IMR-90 (cell line): Measurements from ENCODE around the gene RADIL. TPM values are rescaled to one million over a fixed set of nuclear protein-coding genes. Genes with fewer than 3 reads are reported as not detected.

Experiments used
- ATAC-seq: fragments of 200-7000 bp; cut with Tn5 transposase; 2 replicates; pipeline ENCODE4 v1.9.1; 2020; ENCODE audit warnings: low read depth, mild to moderate bottlenecking, moderate library complexity
- BruUV-seq: library from RNA; stranded (reverse); fragments of 400-500 nt; replicated peaks from 2 replicates; lab custom pipeline; 2021; lab: Mats Ljungman, UMichigan
- CTCF ChIA-PET: fragments of 300-600 bp; formaldehyde crosslinking; extraction: SDS; loops from one replicate; lab custom pipeline; 2021; ENCODE audit warnings: antibody characterized with exemption; lab: Yijun Ruan, JAX
- POLR2A ChIA-PET: fragments of 300-600 bp; sonication (Branson Sonifier 250); formaldehyde crosslinking; loops from one replicate; lab custom pipeline; 2022; ENCODE audit warnings: antibody characterized with exemption; ENCODE audit not compliant: unreplicated experiment; lab: Charles Lee
- DNase-seq: peaks from one replicate; pipeline ENCODE4 v3.0.0; 2013
- H2AFZ ChIP-seq: replicated peaks from 2 replicates; pipeline ENCODE3; 2013; ENCODE audit warnings: low read length, mild to moderate bottlenecking; ENCODE audit not compliant: poor library complexity
- H2AK5ac ChIP-seq: 2 replicates; pipeline ENCODE4 v1.6.1; 2013; ENCODE audit warnings: low read depth, low read length, inconsistent platforms
- H2AK9ac ChIP-seq: replicated peaks from 2 replicates; pipeline ENCODE3; 2013; ENCODE audit warnings: mild to moderate bottlenecking, low read depth, low read length, moderate library complexity; ENCODE audit not compliant: poor library complexity
- H2BK120ac ChIP-seq: 2 replicates; pipeline ENCODE4 v1.6.1; 2013; ENCODE audit warnings: low read depth, low read length, inconsistent platforms
- H2BK15ac ChIP-seq: 3 replicates; pipeline ENCODE4 v1.6.1; 2013; ENCODE audit warnings: low read depth, low read length, inconsistent platforms
- H2BK20ac ChIP-seq: 2 replicates; pipeline ENCODE4 v1.6.1; 2013; ENCODE audit warnings: low read depth, mild to moderate bottlenecking, inconsistent platforms, low read length, moderate library complexity
- H2BK5ac ChIP-seq: 2 replicates; pipeline ENCODE4 v1.6.1; 2013; ENCODE audit warnings: mild to moderate bottlenecking, low read depth, low read length, inconsistent platforms; ENCODE audit not compliant: poor library complexity, severe bottlenecking
- H3K14ac ChIP-seq: replicated peaks from 2 replicates; pipeline ENCODE4 v1.6.1; 2013; ENCODE audit warnings: low read depth, low read length, inconsistent platforms
- H3K18ac ChIP-seq: 2 replicates; pipeline ENCODE4 v1.6.1; 2013; ENCODE audit warnings: low read depth, low read length, control low read depth
- H3K23ac ChIP-seq: 2 replicates; pipeline ENCODE4 v1.6.1; 2013; ENCODE audit warnings: low read depth, low read length, inconsistent platforms
- H3K27ac ChIP-seq: 2 replicates; pipeline ENCODE4 v1.5.1; 2013; ENCODE audit warnings: mild to moderate bottlenecking, control low read depth, low read length; ENCODE audit not compliant: insufficient read depth
- H3K27me3 ChIP-seq: 2 replicates; pipeline ENCODE4 v1.6.1; 2013; ENCODE audit warnings: low read length; ENCODE audit not compliant: control insufficient read depth, insufficient read depth
- H3K36me3 ChIP-seq: 2 replicates; pipeline ENCODE4 v1.6.1; 2013; ENCODE audit warnings: low read length, mixed read lengths; ENCODE audit not compliant: control insufficient read depth, insufficient read depth
- H3K4ac ChIP-seq: 2 replicates; pipeline ENCODE4 v1.6.1; 2013; ENCODE audit warnings: low read depth, low read length, inconsistent platforms
- H3K4me1 ChIP-seq: 2 replicates; pipeline ENCODE4 v1.6.1; 2013; ENCODE audit warnings: low read length, mixed read lengths; ENCODE audit not compliant: control insufficient read depth, insufficient read depth
- H3K4me2 ChIP-seq: 2 replicates; pipeline ENCODE4 v1.6.1; 2013; ENCODE audit warnings: low read depth, mild to moderate bottlenecking, control low read depth, low read length, moderate library complexity
- H3K4me3 ChIP-seq: 2 replicates; pipeline ENCODE4 v1.5.1; 2013; ENCODE audit warnings: low read depth, mild to moderate bottlenecking, control low read depth, low read length, moderate library complexity; ENCODE audit not compliant: insufficient read depth
- H3K56ac ChIP-seq: 2 replicates; pipeline ENCODE4 v1.6.1; 2013; ENCODE audit warnings: low read length, inconsistent platforms; ENCODE audit not compliant: insufficient read depth; ENCODE audit errors: extremely low read depth
- H3K79me1 ChIP-seq, 2 experiments: 2 replicates each; pipeline ENCODE4 v1.6.1; 2013; ENCODE audit warnings: low read length in 2 of 2, inconsistent platforms in 1 of 2, low read depth in 1 of 2
- H3K9ac ChIP-seq: 2 replicates; pipeline ENCODE4 v1.6.1; 2013; ENCODE audit warnings: low read depth, low read length, control low read depth
- H3K9me1 ChIP-seq: 2 replicates; pipeline ENCODE4 v1.6.1; 2013; ENCODE audit warnings: low read length, inconsistent platforms; ENCODE audit not compliant: insufficient read depth
- H3K9me3 ChIP-seq: 2 replicates; pipeline ENCODE4 v1.6.1; 2013; ENCODE audit warnings: low read length; ENCODE audit not compliant: control insufficient read depth, insufficient read depth
- H4K20me1 ChIP-seq: 2 replicates; pipeline ENCODE4 v1.6.1; 2013; ENCODE audit warnings: low read length, inconsistent platforms; ENCODE audit not compliant: insufficient read depth
- H4K5ac ChIP-seq: 2 replicates; pipeline ENCODE4 v1.6.1; 2013; ENCODE audit warnings: mild to moderate bottlenecking, low read depth, low read length, control low read depth
- H4K8ac ChIP-seq, 2 experiments: 2 replicates each; pipeline ENCODE4 v1.6.1; 2013; ENCODE audit warnings: low read depth in 2 of 2, low read length in 2 of 2, control low read depth in 1 of 2, inconsistent platforms in 1 of 2
- H4K91ac ChIP-seq: 2 replicates; pipeline ENCODE4 v1.6.1; 2013; ENCODE audit warnings: low read depth, low read length, inconsistent platforms; ENCODE audit not compliant: insufficient read depth
- BHLHE40 ChIP-seq: fragments of 150-350 bp; IDR thresholded peaks from 2 replicates; pipeline ENCODE4 v1.6.1; 2016; ENCODE audit warnings: mild to moderate bottlenecking, low read depth, low read length
- CHD1 ChIP-seq: IDR thresholded peaks from 2 replicates; pipeline ENCODE4 v1.6.1; 2012; ENCODE audit warnings: low read depth, low read length, improper control_type of control experiment
- RAD21 ChIP-seq: IDR thresholded peaks from 2 replicates; pipeline ENCODE4 v1.6.1; 2012; ENCODE audit warnings: low read length, improper control_type of control experiment
- RFX5 ChIP-seq: IDR thresholded peaks from 2 replicates; pipeline ENCODE4 v1.8.0; 2012; ENCODE audit warnings: low read depth, mild to moderate bottlenecking, low read length, moderate library complexity
- SMC3 ChIP-seq: fragments of 150-350 bp; IDR thresholded peaks from 2 replicates; pipeline ENCODE4 v1.6.1; 2016; ENCODE audit warnings: low read depth, mild to moderate bottlenecking, antibody characterized with exemption, low read length, moderate library complexity
- WGBS, 2 experiments: methylation state at CpG; one replicate each; pipeline versions ENCODE4 v1.1.5 to v1.1.7; 2013; ENCODE audit warnings: missing lambda C conversion rate in 2 of 2; ENCODE audit not compliant: insufficient read length in 1 of 2; ENCODE audit errors: extremely low coverage in 2 of 2; 5-methylcytosine and 5-hydroxymethylcytosine counted together
- dilution Hi-C: fragments of 300-500 bp; cut with HindIII; formaldehyde crosslinking; loops from one replicate; pipeline ENCODE4 v1.14.3; 2018; ENCODE audit warnings: low sequenced_read_pairs; ENCODE audit not compliant: unreplicated experiment
- in situ Hi-C: fragments of 300-500 bp; cut with MboI; formaldehyde crosslinking; loops from 3 replicates; pipeline ENCODE4 v1.14.3; 2019; ENCODE audit warnings: low sequenced_read_pairs, inconsistent platforms, mixed read lengths
- intact Hi-C: fragments of 100-400 bp; cut with micrococcal nuclease; formaldehyde crosslinking; loops from 2 replicates; pipeline ENCODE4 v1.10.0; 2022
- polyA plus RNA-seq, 3 experiments: library from polyadenylated mRNA; depleted of rRNA; stranded (reverse); fragments of >200 nt; gene quantifications; 2 replicates each; pipeline ENCODE4 v1.2.3, GENCODE V29; 2012; ENCODE audit warnings: low replicate concordance in 1 of 3
- total RNA-seq: library from RNA; depleted of rRNA; stranded (reverse); fragments of >200 nt; gene quantifications from 2 replicates; pipeline ENCODE4 v1.2.3, GENCODE V29; 2012

RADIL gene
- total and polyA plus RNA-seq, 2 of the 4 experiments (the other 2 are of a cell fraction), result 0.18 to 0.48 TPM

- TF ChIP-seq CHD1 (no peak), RAD21 (no peak), BHLHE40 (no peak)
Measured at GRCh38 chr7:4916113-4916512, 32.6 kb upstream of the RADIL start (continued).

- WGBS, 2 experiments, result 51% methylated on average over 7 of the region's 20 CpGs; no CpG with 5 or more reads in 1 of the 2 experiments
- POLR2A ChIA-PET, result no interaction called here
- dilution Hi-C loops, result no loop called here
Measured at GRCh38 chr7:4911111-4911828, 27.8 kb upstream of the RADIL start.

More at GRCh38 chr7:4911111-4911828, 27.8 kb upstream of the RADIL start:
- TF ChIP-seq SMC3, result no peak
- no peak for TF ChIP-seq RFX5
- Histone ChIP-seq H3K9ac (no peak overlapping the region), H3K27me3 (no peaks in the 10 kb centered on the region; the same call in 1 of the 2 replicates), H3K4me3 (no peak overlapping the region), H2BK120ac (no peak overlapping the region), H3K14ac (no peak overlapping the region), H3K9me3 (no peaks in the 10 kb centered on the region; the same call in 1 of the 2 replicates), H4K91ac (no peak overlapping the region), H2AK9ac (no peak overlapping the region), H3K27ac (no peak overlapping the region), H4K8ac (no peak overlapping the region), H3K4ac (no peak overlapping the region), H4K20me1 (no peaks in the 10 kb centered on the region), H4K5ac (no peak overlapping the region), H3K36me3 (no peaks in the 10 kb centered on the region), H3K4me1 (no peaks in the 10 kb centered on the region), H2AFZ (no peak overlapping the region), H3K79me1 (no peaks in the 10 kb centered on the region), H3K18ac (no peak overlapping the region), H3K9me1 (no peaks in the 10 kb centered on the region), H3K23ac (no peak overlapping the region), H3K4me2 (no peak overlapping the region), H2BK15ac (no peak overlapping the region), H2AK5ac (no peak overlapping the region), H2BK5ac (no peak overlapping the region), H3K56ac (no peak overlapping the region), H2BK20ac (no peak overlapping the region)
- intact Hi-C loops, result no loop called here
- in situ Hi-C loops, result no loop called here
- DNase-seq (no peak), ATAC-seq (no peak)
- CTCF ChIA-PET, result no interaction called here
- BruUV-seq, result no TSS peak
